Measurements from ENCODE around the gene XRCC3.

The XRCC3 gene

GRCh38 chr14:103650213-103650612, 65.0 kb downstream of the XRCC3 start:
- TF ChIP-seq SUZ12 (IDR thresholded peaks at IDR 0.05) (no peak), FOXM1 (IDR thresholded peaks at IDR 0.05; ENCODE audit: borderline replicate concordance) (no peak)
- ChIA-PET POLR2A (interaction anchor here (0.9 kb wide), 1 partner anchor 21 kb away, joined by 3 read pairs; the partner anchor contains the start of gene KLC1), CTCF (no interaction called here)
- no peak for DNase-seq (ENCODE audit: extremely low spot score)

- DNase-seq (ENCODE audit: extremely low spot score): no peak
Observed at GRCh38 chr14:103649001-103649400, 66.2 kb downstream of the XRCC3 start.

More at GRCh38 chr14:103649001-103649400, 66.2 kb downstream of the XRCC3 start:
- TF ChIP-seq SP1 (IDR thresholded peaks at IDR 0.05): no peak
- TF ChIP-seq CTBP1 (IDR thresholded peaks at IDR 0.05; ENCODE audit: borderline replicate concordance): no peak
- no peak for TF ChIP-seq ARNT (IDR thresholded peaks at IDR 0.05)
- TF ChIP-seq FOXM1 (IDR thresholded peaks at IDR 0.05; ENCODE audit: borderline replicate concordance): no peak
- no peak for TF ChIP-seq SUZ12 (IDR thresholded peaks at IDR 0.05)
- TF ChIP-seq HDGF (IDR thresholded peaks at IDR 0.05; ENCODE audit: borderline replicate concordance): no peak
- no peak for TF ChIP-seq FOXK2 (IDR thresholded peaks at IDR 0.05)
- no peak for TF ChIP-seq L3MBTL2 (conservative IDR thresholded peaks at IDR 0.05)
- TF ChIP-seq PKNOX1 (IDR thresholded peaks at IDR 0.05): no peak
- TF ChIP-seq ZNF384 (IDR thresholded peaks at IDR 0.05): no peak
- CTCF ChIA-PET: no interaction called here
- POLR2A ChIA-PET: no interaction called here
